Activated CD4-positive, alpha-beta T cell treated with anti-CD3 and anti-CD28 coated beads for 1 hour (primary cell): ENCODE data around the gene USP48.
A peak's percentile ranks its signal among the peaks of the same experiment; 100 is the strongest.
"Not testable (repeated sequence)": the region's sequence is repeated elsewhere in the genome, so short reads cannot be mapped to it uniquely, and the experiment has no call there.

Experiments used
- DNase-seq: peaks from one replicate; pipeline ENCODE4 v3.0.0-alpha.2; 2020

The USP48 gene

GRCh38 chr1:21815724-21816321 is 32.9 kb upstream of the USP48 start:
- DNase-seq: no peak

- DNase-seq: no peak
Measured at GRCh38 chr1:21814981-21815582, 32.1 kb upstream of the USP48 start.

GRCh38 chr1:21814241-21814918 is 31.4 kb upstream of the USP48 start:
- no peak for DNase-seq

- DNase-seq: no peak
Measured at GRCh38 chr1:21813542-21813941, 30.6 kb upstream of the USP48 start.

- no peak for DNase-seq
Measured at GRCh38 chr1:21811875-21812305, 28.9 kb upstream of the USP48 start, which contains the start of gene LDLRAD2. Gene LDLRAD2, plus strand, starts transcription at chr1:21812265. Its CDS starts 187 bp downstream, at chr1:21812452.

GRCh38 chr1:21804536-21804935 is 21.6 kb upstream of the USP48 start:
- DNase-seq: no peak

- no peak for DNase-seq
Measured at GRCh38 chr1:21801100-21801499, 18.2 kb upstream of the USP48 start.

- no peak for DNase-seq
Measured at GRCh38 chr1:21799730-21800129, 16.8 kb upstream of the USP48 start.

- no peak for DNase-seq
Measured at GRCh38 chr1:21795075-21795474, 12.1 kb upstream of the USP48 start.

GRCh38 chr1:21794656-21795055 is 11.7 kb upstream of the USP48 start:
- DNase-seq: no peak

- DNase-seq: no peak
Measured at GRCh38 chr1:21793104-21793503, 10.2 kb upstream of the USP48 start.

- no peak for DNase-seq
Measured at GRCh38 chr1:21786640-21787039, 3.7 kb upstream of the USP48 start.

GRCh38 chr1:21785764-21786163 is 2.8 kb upstream of the USP48 start:
- DNase-seq: not testable (repeated sequence)

- DNase-seq: no peak
Measured at GRCh38 chr1:21783679-21784603, 992 bp upstream of the USP48 start.

- DNase-seq: peak; percentile 17
Measured at GRCh38 chr1:21782349-21782867, 541 bp downstream of the USP48 start.

- no peak for DNase-seq
Measured at GRCh38 chr1:21781815-21782348, 1.1 kb downstream of the USP48 start.

- DNase-seq: no peak
Measured at GRCh38 chr1:21779613-21780521, 3.1 kb downstream of the USP48 start.

- no peak for DNase-seq
Measured at GRCh38 chr1:21778405-21778727, 4.6 kb downstream of the USP48 start.

- DNase-seq: not testable (repeated sequence)
Measured at GRCh38 chr1:21776925-21777324, 6.0 kb downstream of the USP48 start.

GRCh38 chr1:21775985-21776562 is 6.9 kb downstream of the USP48 start:
- no peak for DNase-seq

GRCh38 chr1:21775550-21775914 is 7.4 kb downstream of the USP48 start:
- no peak for DNase-seq
